Adrenal gland (tissue), 12 donors: ENCODE results near the gene MARS1. TPM values are rescaled to one million over a fixed set of nuclear protein-coding genes. Genes with fewer than 3 reads are reported as not detected.
"Not testable (repeated sequence)": the region's sequence is repeated elsewhere in the genome, so short reads cannot be mapped to it uniquely, and the experiment has no call there.

Source experiments
- DNase-seq, 7 donors: peaks; one replicate each; pipeline ENCODE4 v3.0.0-alpha.2; 2019 to 2020
- H3K27ac ChIP-seq, 5 donors: fragments of 200-600 bp; sonication (generic) in 4 of 5; 1 replicate in 3 of 5; 2 replicates in 2 of 5; pipeline versions ENCODE4 v1.5.1 to v1.8.0; 2016 to 2020; ENCODE audit warnings: mild to moderate bottlenecking in 1 of 5
- H3K27me3 ChIP-seq: fragments of 200-600 bp; 2 replicates; pipeline ENCODE4 v1.8.0; 2021
- H3K36me3 ChIP-seq, 2 donors: fragments of 200-600 bp; replicated peaks in 1 of 2; 1 replicate in 1 of 2; 2 replicates in 1 of 2; pipeline versions ENCODE4 v1.5.1 to v1.8.0; 2018 to 2022
- H3K4me1 ChIP-seq, 2 donors: fragments of 200-600 bp; replicated peaks in 1 of 2; 1 replicate in 1 of 2; 2 replicates in 1 of 2; pipeline versions ENCODE4 v1.5.1 to v1.8.0; 2018 to 2021
- H3K4me3 ChIP-seq, 4 donors: fragments of 200-600 bp; sonication (generic) in 3 of 4; one replicate each; pipeline ENCODE4 v1.5.1; 2016 to 2018
- H3K9me3 ChIP-seq, 3 donors: fragments of 200-600 bp; sonication (generic) in 1 of 3; replicated peaks in 1 of 3; 1 replicate in 2 of 3; 2 replicates in 1 of 3; pipeline versions ENCODE4 v1.5.1 to v1.8.0; 2016 to 2021
- POLR2A ChIP-seq, 2 donors: fragments of 450-650 bp; IDR thresholded peaks; one replicate each; pipeline ENCODE4 v1.6.1; 2017; ENCODE audit warnings: antibody characterized with exemption in 2 of 2, mild to moderate bottlenecking in 2 of 2, moderate library complexity in 1 of 2
- WGBS, 4 donors: extraction: QIAGEN DNeasy Blood & Tissue Kit in 2 of 4; methylation state at CpG; one replicate each; pipeline versions ENCODE4 v1.1.5 to v1.1.7; 2013 to 2017; 5-methylcytosine and 5-hydroxymethylcytosine counted together
- intact Hi-C, 2 donors: fragments of 100-400 bp; cut with DNase I; formaldehyde crosslinking; loops; one replicate each; pipeline versions ENCODE4 v1.14.1 to v1.15.0; 2022 to 2023
- polyA plus RNA-seq, 3 donors: library from polyadenylated mRNA; stranded (reverse); fragments of 200-250 nt in 2 of 3; fragments of 350-450 nt in 1 of 3; fragmentation: Illumina TruSeq in 1 of 3; extraction: RNeasy Lipid Tissue Mini Kit (QIAGEN cat#74804) in 1 of 3; gene quantifications; one replicate each; pipeline ENCODE4 v1.2.3, GENCODE V29; 2013 to 2014
- total RNA-seq, 9 donors: library from RNA; depleted of rRNA in 4 of 9; stranded (reverse); fragments of >200 nt in 4 of 9; fragments of 120-200 nt in 1 of 9; fragmentation: NEBNext Ultra II Directional in 1 of 9; extraction: Animal tissue kit (Norgen Biotek cat#: 25700) in 1 of 9; gene quantifications; one replicate each; pipeline versions ENCODE4 v1.1.0 to v1.2.4, GENCODE V29; 2013 to 2023
- TF ChIP-seq, protein P1 (sequence below), 6 experiments: fragments of 450-650 bp in 4 of 6; fragments of 200-600 bp in 2 of 6; sonication (generic) in 1 of 6; IDR thresholded peaks; 1 replicate in 5 of 6; 2 replicates in 1 of 6; pipeline versions ENCODE4 v1.5.1 to v1.8.0; 2016 to 2021; ENCODE audit warnings: antibody characterized with exemption in 6 of 6, mild to moderate bottlenecking in 2 of 6, moderate library complexity in 1 of 6
- donor health status: healthy with polysubstance abuse.
- donor health status: Bipolar disorder and iron deficiency.
- donor health status: DM: yes; HTN: yes; CAD: no.
- donor health status: DM: no; HTN: no; CAD: no.
- donor health status: DM: no; HTN: no; CAD: no.
- donor health status: DM: yes; HTN: yes; CAD: no.

MARS1 gene
- total and polyA plus RNA-seq, 12 donors, result 38.3 to 210 (median 135) TPM

DNA sequence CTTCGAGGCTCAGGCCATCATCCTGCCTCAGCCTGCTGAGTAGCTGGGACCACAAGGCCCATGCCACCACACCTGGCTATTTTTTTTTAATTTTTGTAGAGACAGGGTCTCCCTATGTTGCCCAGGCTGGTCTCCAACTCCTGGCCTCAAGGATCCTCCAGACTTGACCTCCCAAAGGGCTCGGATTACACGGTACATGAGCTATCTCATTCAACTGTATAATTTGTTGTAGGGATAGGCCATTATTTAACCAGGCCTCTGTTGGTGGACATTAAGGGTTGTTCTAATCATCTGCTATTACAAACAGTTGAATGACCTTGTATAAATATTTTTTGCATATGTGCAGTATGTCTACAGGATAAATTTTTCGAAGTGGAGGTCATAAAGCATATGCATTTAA lies 71.0 kb downstream of the MARS1 start:
- no peaks in the 10 kb centered on the region for H3K9me3 ChIP-seq
- no peak overlapping the region for H3K27ac ChIP-seq
- H3K27me3 ChIP-seq, result no peaks in the 10 kb centered on the region
- H3K36me3 ChIP-seq, result no peaks in the 10 kb centered on the region
- intact Hi-C loops, result no loop called here
- TF ChIP-seq, protein P1, sequence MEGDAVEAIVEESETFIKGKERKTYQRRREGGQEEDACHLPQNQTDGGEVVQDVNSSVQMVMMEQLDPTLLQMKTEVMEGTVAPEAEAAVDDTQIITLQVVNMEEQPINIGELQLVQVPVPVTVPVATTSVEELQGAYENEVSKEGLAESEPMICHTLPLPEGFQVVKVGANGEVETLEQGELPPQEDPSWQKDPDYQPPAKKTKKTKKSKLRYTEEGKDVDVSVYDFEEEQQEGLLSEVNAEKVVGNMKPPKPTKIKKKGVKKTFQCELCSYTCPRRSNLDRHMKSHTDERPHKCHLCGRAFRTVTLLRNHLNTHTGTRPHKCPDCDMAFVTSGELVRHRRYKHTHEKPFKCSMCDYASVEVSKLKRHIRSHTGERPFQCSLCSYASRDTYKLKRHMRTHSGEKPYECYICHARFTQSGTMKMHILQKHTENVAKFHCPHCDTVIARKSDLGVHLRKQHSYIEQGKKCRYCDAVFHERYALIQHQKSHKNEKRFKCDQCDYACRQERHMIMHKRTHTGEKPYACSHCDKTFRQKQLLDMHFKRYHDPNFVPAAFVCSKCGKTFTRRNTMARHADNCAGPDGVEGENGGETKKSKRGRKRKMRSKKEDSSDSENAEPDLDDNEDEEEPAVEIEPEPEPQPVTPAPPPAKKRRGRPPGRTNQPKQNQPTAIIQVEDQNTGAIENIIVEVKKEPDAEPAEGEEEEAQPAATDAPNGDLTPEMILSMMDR (IDR thresholded peaks at IDR 0.05), result no peak
- TF ChIP-seq POLR2A (IDR thresholded peaks at IDR 0.05), result no peak
- H3K4me3 ChIP-seq, result no peak overlapping the region
- no peaks in the 10 kb centered on the region for H3K4me1 ChIP-seq
- WGBS, 4 donors, result 77 to 85% (median 83%) methylated on average over 4 of the region's 4 CpGs
- no peak for DNase-seq

DNA sequence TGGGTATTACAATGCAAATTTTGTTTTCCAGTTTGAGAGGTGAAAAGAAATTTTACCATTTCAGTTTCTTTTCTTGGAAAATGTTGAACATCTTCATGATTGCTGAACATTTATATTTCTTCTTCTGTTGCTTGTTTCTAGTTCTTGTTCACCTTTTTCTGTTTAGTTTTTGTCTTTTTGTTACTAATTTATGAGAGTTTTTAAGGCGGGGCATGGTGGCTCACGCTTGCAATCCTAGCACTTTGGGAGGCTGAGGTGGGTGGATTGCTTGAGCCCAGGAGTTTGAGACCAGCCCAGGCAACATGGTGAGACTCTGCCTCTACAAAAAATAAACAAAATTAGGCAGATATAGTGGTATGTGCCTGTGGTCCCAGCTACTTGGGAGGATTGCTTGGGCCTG lies 72.6 kb downstream of the MARS1 start:
- 80 to 96% (median 93%) methylated on average over 2 of the region's 2 CpGs for WGBS, 4 donors
- no peak overlapping the region for H3K4me3 ChIP-seq
- no peak for DNase-seq
- no peak for TF ChIP-seq POLR2A (IDR thresholded peaks at IDR 0.05)
- TF ChIP-seq, protein P1 (IDR thresholded peaks at IDR 0.05), result no peak
- H3K4me1 ChIP-seq, result no peaks in the 10 kb centered on the region
- H3K36me3 ChIP-seq, result no peaks in the 10 kb centered on the region
- no peaks in the 10 kb centered on the region for H3K27me3 ChIP-seq
- no peak overlapping the region for H3K27ac ChIP-seq
- H3K9me3 ChIP-seq, result no peaks in the 10 kb centered on the region
- intact Hi-C loops, result no loop called here

DNA sequence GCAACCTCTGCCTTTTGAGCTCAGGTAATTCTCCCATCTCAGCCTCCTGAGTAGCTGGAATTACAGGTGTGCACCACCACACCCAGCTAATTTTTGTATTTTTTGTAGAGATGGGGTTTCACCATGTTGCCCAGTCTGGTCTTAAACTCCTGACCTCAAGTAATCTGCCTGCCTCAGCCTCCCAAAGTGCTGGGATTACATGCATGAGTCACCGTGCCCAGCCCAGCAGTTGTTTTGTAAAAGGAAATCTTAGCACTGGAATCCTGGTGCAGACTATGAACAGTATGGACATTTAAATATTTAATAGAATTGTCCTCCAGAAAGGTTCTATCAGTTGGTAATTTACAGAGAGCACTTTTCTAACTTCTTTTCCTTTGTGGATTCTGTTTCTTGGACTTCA lies 73.2 kb downstream of the MARS1 start:
- H3K9me3 ChIP-seq, H3K4me1 ChIP-seq, H3K4me3 ChIP-seq, H3K36me3 ChIP-seq, DNase-seq, H3K27me3 ChIP-seq, intact Hi-C loops, H3K27ac ChIP-seq: not testable (repeated sequence)
- 71 to 83% (median 72%) methylated on average over 1 of the region's 1 CpG for WGBS, 4 donors

DNA sequence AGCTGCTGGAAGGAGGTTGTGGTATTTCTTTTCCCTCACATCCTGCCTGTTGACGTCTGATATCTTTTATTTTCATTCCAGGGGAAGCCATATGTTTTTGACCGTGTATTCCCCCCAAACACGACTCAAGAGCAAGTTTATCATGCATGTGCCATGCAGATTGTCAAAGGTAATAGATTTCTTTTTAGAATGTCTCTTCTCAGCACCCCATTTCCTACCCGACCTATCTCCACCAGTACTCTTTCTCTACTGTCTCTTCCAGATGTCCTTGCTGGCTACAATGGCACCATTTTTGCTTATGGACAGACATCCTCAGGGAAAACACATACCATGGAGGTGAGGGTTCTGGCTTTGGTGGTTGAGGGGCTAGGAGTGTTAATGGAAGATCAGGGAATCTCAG lies 75.5 kb downstream of the MARS1 start:
- no peaks in the 10 kb centered on the region for H3K4me1 ChIP-seq
- intact Hi-C loops, result no loop called here
- DNase-seq, result no peak
- H3K36me3 ChIP-seq, result no peaks in the 10 kb centered on the region
- H3K4me3 ChIP-seq, result no peak overlapping the region
- 51 to 57% (median 54%) methylated on average over 4 of the region's 4 CpGs for WGBS, 4 donors
- TF ChIP-seq, protein P1 (IDR thresholded peaks at IDR 0.05), result no peak
- TF ChIP-seq POLR2A (IDR thresholded peaks at IDR 0.05), result no peak
- no peaks in the 10 kb centered on the region for H3K9me3 ChIP-seq
- no peak overlapping the region for H3K27ac ChIP-seq
- H3K27me3 ChIP-seq, result peaks cover 12% of the 10 kb centered on the region

DNA sequence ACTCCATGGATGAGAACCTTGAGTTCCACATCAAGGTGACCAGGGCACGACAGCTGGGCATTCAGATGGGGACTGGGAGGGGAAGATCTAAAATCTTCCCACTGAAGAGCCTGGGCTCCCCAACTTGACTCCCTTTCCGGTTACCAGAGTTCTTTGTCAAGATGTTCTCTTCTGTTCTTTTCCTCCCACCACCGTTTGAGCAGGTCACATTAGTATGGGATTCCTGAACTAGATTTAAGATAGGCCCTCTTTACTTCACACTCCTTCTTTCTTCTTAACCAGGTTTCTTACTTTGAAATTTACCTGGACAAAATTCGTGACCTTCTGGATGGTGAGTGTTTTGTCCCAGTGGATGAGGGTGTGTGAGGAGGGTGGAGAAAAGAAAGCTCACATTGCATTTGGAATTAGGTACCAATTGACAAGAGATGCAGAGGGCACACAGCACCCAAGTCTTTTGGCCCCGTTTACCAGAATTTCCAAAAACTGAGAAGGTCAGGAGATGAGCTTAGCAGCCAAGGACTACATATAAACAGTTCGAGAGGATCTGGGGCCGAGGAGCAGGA lies 76.4 kb downstream of the MARS1 start:
- H3K9me3 ChIP-seq, result no peaks in the 10 kb centered on the region
- DNase-seq, result no peak
- H3K27ac ChIP-seq, result no peak overlapping the region
- no peak for TF ChIP-seq POLR2A (IDR thresholded peaks at IDR 0.05)
- TF ChIP-seq, protein P1 (IDR thresholded peaks at IDR 0.05), result no peak
- no peaks in the 10 kb centered on the region for H3K36me3 ChIP-seq
- intact Hi-C loops, result no loop called here
- H3K4me3 ChIP-seq, result no peak overlapping the region
- peaks cover 12% of the 10 kb centered on the region for H3K27me3 ChIP-seq
- WGBS, 4 donors, result 78 to 83% (median 81%) methylated on average over 7 of the region's 7 CpGs
- no peaks in the 10 kb centered on the region for H3K4me1 ChIP-seq
